Glomerular endothelial cell (primary cell): ENCODE data around the gene SACM1L. TPM values are rescaled to one million over a fixed set of nuclear protein-coding genes. Genes with fewer than 3 reads are reported as not detected.
A peak's percentile ranks its signal among the peaks of the same experiment; 100 is the strongest.

Experiments used
- DNase-seq: peaks from one replicate; pipeline ENCODE4 v3.0.0-alpha.2; 2011; ENCODE audit warnings: low read depth, low spot score; ENCODE audit errors: extremely low read depth
- total RNA-seq: library from RNA; depleted of rRNA; stranded (reverse); fragments of >200 nt; gene quantifications from 2 replicates; pipeline ENCODE4 v1.2.3, GENCODE V29; 2015

SACM1L gene, protein sequence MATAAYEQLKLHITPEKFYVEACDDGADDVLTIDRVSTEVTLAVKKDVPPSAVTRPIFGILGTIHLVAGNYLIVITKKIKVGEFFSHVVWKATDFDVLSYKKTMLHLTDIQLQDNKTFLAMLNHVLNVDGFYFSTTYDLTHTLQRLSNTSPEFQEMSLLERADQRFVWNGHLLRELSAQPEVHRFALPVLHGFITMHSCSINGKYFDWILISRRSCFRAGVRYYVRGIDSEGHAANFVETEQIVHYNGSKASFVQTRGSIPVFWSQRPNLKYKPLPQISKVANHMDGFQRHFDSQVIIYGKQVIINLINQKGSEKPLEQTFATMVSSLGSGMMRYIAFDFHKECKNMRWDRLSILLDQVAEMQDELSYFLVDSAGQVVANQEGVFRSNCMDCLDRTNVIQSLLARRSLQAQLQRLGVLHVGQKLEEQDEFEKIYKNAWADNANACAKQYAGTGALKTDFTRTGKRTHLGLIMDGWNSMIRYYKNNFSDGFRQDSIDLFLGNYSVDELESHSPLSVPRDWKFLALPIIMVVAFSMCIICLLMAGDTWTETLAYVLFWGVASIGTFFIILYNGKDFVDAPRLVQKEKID
- total RNA-seq = 18.1 and 27.8 TPM in 2 replicates

DNA sequence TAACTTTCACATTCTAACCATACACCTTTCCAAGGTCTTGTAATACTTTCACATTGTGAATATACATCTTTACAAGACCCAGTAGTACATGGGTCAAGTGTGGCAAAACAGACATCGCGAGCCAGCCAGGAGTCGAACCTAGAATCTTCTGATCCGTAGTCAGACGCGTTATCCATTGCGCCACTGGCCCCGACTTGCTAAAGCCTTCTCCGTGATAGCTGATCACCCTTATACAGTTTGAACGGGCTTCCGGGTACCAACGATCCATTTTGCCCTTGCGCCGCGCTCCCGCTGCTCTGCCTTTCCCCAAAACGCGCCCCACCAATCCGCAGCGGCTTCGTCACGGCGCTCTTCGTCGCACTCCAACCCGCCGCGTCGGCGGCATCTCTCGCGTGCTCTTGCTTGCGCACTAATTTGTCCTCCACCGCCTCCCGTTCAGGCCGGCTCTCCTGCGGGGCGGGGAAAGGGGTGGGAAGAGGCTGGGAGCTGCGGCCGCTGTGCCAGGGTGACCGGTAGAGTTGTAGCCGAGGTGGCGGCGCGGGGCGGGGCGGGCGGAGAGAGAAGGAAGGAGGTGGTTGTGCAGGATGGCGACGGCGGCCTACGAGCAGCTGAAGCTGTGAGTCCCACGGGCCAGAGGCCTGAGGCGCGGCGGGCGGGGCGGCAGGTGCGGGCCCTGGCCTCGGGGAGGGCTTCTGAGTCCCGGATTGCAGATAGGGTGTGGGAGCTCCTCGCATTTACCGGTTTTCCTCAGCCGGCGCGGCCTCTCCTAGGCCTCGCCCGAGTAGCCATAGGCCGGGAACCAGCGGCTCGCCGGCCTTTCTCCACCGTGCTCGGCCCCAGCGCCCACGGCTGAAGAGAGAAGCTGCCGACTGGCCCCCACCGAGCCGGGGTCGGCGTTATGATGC lies at the start of gene SACM1L:
Gene SACM1L (plus strand): TSS at position 515 of the 905 bp plus-strand sequence. CDS start 70 bp downstream, at position 585.
- DNase-seq = peak; percentile 88

- DNase-seq = no peak
These were observed 49.1 kb upstream of the SACM1L start for GRCh38 chr3:45640091-45640507.

DNA sequence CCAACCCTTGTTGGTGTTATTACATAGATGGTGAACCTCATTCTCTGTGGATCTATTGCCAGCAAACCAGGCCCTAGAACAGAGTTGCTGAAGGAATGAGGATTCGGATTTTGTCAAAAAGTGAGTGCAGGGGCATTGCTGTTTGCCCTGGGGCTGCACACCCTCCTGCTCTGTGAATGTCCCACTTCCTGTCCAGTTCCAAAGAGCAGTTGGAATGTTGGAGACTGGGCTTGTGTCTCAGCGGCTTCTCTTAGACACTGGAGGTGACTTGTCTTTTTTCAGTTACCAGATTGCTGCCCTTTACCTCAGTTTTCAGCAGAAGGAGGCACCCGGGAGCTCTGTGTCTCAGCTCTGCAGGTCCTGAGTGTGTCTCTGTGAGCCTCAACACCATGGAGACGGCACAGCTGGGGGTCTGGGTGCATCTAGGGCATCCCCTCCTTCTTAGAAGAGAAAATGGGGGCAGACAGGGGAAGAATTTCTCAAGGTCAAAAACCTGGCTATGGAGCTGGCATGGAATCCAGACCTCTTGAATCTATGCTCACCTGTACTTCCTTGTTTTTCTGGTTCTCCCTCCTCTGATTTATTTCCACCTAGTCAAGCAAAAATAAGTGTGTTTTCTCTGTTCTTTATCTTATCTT lies 48.4 kb upstream of the SACM1L start:
- DNase-seq = no peak

DNA sequence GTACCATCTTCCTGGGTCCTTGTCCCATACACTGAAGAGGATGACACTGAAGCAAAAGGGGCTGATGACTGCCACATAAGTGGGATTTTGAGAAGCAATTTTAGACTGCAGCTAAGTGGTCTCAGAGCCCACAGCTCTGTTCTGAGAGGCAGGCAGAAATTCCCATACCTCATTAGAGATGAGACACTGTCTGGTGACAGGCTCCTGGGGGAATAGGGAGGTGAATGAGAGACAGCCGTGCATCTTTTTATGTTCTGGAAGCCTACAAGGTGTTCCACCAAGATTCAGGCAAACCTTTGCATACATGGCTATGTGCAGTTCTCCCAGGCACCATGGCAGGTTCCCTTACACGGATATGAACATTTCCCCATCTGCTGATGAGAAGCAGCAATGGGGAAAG lies 47.4 kb upstream of the SACM1L start:
- DNase-seq = no peak

DNA sequence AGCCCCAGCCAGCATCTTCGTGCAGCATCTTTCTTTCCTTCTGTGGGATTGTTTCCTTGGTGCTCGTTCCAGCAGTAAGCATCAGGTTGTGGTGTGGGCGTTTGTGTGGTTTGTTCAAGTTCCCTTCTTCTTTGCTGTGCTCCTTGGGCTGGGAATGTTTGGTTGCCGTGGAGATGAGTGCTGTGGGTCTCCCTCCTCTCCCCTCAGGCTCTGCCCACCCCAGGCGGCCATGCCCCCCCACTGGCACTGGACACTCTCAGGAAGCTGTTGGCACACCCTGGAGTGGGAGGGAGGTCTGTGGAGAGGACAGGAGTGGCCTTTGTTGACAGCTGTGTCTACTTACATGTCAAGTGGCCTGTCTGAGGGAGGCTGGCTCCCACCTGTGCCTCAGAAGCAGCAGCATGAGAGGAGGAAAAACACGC lies 46.5 kb upstream of the SACM1L start:
- DNase-seq = no peak

DNA sequence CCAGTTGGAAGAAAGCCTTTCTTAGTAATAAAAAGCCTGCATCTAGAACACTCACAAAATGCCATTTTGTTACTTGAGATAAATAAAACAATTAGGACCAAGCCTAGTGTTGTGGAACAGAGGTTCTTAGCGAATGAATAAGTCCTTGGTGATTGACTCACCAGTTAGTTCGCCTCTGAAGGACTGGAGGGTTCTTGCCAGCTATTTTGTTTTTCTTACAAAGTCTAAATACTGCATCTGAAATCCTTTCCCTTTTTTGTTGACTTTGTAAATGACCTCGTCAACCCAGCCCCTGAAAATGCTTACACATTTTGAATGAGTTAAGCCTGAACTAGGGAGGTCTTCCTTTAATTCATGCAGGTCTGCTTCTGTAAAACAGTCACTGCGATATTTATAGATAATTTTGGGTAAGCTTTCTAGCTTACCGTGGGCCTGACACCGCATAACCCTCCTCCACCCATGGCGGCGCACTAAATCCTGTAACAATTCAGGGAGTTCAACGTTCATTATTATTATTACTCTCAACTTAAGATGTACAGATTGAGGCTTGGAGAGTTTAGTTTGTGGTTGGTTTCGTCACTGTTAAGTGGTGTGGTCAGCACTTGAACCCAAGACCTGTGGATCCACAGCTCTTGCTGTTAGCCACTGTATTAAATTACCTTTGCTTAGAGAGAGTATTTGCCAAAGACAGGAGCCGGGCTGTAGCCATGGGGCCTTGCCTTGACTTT lies 45.0 kb upstream of the SACM1L start:
- DNase-seq = no peak

DNA sequence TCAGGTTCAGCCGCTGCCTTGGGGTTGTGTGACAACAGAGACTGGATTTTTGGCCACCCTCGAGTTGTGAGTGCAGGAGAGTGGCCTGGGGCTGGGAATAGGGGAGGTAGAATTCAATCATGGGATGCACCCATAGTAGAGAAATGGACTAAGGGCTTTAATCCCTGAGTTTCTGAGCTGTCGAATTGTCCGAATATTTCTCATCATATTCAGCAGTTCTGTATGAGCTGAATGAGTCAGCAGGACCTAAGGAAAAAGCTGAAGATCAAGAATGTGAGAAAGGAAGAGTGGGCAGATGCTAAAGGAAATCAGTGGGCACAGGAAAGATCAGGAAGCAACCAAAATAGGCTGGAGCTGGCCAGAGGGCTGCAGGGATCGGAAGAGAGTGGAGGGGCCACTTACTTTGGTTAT lies 44.4 kb upstream of the SACM1L start:
- no peak for DNase-seq

DNA sequence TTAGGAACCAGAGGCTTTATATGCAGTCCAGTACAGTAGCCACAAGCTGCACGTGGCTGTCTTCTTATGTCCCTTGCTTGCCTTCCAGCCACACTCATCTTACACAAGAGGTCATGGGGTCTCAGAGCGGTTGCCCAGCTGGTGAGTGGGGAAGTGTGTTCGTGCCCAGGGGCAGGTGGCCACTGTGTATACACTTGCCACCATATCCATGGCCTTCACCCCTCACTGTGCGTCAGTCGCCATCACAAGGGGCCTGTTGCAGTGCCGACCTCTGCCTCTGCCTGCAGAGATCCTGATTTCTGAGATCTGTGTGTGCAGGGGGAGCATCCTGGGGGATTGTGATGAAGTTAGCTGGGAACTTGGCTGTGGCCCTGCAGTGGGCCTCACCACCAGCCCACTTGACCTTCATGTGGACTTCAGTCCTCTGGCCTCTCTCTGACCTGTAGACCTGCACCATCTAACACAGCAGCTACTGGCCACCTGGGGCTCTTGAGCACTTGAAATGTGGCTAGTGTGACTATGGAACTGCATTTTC lies 43.1 kb upstream of the SACM1L start:
- DNase-seq = no peak

DNA sequence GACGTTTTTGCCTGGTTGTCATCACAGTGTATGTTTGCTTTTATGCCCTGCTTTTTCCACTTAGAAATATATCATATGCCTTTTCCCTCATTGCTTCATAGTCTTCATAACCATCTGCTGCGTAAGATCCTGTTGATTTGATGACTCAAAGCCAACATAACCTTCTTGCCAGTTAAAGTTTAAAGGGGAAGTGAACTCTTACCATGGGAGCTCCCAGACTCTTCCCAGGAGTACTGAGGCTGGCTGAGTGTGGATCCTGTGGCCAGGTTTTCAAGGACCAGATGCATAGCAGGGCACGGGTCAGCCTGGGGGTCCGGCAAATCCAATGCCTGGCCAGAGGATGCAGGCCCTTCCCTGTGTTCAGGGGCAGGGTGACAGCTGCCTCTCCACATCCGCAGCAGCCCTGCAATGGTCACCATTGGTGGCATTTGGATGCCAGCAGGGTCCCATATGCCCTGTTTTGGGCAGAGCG lies 42.0 kb upstream of the SACM1L start:
- no peak for DNase-seq

DNA sequence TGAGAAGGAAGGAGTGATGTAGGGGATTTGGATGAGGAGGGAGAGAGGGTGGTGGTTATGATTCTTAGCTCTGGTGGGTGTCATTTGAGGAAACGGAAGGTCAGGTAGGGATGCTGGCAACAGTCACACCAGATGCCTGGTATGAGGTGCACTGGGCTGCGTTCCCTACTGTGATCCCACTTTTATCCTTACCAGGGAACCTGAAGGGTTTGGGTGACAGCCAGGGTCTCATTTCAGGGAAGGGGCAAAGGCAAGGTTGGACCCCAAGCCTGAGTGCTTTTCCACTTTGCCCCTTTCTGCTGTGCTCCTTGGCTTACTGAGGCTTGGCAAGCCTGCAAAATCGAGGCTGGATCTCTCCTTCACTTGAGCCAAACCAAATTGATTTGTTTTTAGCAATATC lies 36.0 kb upstream of the SACM1L start:
- DNase-seq = no peak

- DNase-seq = no peak
These were observed 34.7 kb upstream of the SACM1L start for GRCh38 chr3:45654397-45654944.

DNA sequence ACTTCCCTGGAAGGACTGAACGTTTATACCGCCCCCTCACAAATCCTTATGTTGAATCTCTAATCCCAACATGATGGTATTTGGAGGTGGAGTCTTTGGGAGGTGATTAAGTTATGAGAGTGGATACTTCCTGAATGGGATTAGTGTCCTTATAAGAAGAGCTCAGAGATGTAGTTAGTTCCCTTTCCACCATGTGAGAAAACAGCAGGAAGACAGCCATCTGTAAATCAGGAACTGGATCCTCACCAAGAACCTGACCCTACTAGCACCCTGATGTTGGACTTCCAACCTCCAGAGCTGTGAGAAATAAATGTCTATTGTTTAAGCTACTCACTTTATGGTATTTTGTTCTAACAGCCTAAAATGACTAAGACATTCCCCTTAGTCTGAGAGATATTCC lies 33.3 kb upstream of the SACM1L start:
- DNase-seq = no peak

DNA sequence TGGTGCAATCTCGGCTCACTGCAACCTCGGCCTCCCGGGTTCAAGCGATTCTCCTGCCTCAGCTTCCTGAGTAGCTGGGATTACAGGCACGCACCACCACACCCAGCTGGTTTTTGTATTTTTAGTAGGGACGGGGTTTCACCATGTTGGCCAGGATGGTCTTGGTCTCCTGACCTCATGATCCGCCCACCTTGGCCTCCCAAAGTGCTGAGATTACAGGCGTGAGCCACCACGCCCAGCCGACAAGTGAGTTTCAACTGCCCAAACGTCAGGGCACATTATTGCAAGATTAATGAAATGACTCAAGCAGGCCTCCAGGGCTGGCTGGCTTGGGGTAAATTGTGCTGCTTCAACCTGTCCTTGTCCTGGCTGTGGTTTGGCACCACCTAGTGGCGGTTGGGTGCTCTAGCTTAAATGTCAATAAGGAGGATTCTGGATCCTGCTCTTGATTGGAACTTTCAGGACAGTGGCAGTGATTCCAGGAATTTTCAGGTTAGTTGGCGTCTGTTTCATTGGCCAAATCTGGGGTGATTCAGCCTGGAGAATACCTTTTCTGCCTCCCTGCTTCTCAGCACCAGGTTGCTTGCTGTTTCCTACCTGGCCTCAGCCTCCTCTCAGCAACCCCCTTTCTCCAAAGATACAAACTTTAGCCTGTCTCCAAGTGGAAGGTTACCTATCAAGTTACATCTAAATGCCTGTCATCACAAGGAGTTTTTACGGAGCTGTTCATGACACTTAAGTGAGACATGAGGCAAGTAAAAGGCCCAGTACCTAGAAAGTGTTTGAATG lies 32.4 kb upstream of the SACM1L start:
- peak; percentile 93 for DNase-seq

- DNase-seq = no peak
These were observed 31.3 kb upstream of the SACM1L start for GRCh38 chr3:45657853-45658252.

DNA sequence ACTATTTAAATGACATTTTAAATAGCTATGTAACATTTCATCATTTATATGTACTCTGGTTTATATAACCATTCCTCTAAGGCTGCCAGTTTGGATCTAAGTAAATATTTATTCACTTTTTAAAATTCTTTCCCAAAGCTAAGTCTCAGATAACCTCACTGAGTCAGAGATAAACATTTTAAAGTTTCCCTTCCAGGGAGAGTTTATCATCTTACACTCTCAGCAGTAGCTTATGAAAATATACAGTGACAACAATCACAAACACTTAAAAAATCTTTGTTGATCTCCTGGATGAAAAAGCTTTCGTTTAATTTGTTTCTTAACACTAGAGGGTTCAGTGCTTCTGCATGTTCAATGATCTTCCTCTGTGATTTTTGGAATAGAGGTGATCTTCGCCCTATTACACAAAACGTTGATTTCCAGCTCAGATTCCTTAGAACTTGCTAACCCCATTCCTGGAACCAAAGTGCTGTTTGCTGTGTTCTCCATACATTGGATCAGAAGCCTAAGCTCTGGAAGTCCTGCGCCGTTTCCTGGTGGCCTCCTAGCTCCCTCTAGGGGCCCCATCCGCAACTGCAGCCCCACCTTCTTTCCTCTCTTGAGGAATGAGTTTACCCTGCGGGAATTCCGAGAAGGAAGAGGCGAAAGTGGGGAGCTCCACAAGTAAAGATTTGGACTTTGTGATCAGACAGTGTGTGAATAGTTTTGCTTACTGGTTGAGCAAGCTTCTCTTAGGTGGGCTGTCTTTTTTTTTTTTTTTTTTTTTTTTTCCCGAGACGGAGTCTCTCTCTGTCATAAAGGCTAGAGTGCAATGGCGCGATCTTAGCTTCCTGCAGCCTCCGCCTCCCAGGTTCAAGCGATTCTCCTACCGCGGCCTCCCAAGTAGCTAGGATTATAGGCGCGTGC lies 29.3 kb upstream of the SACM1L start:
- no peak for DNase-seq

DNA sequence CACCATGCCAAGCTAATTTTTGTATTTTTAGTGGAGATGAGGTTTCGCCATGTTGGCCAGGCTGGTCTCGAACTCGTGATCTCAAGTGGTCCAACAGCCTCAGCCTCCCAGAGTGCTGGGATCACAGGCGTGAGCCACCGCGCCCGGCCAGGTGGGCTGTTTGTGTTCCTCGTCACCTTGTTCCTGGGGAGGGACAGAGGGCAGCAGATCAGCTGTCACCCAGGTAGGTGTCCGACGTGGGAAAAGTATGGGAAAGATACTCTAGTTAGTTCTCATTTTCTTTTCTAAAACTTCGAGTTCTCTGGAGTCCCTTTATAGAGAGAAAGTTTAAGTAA lies 28.7 kb upstream of the SACM1L start:
- DNase-seq = no peak

DNA sequence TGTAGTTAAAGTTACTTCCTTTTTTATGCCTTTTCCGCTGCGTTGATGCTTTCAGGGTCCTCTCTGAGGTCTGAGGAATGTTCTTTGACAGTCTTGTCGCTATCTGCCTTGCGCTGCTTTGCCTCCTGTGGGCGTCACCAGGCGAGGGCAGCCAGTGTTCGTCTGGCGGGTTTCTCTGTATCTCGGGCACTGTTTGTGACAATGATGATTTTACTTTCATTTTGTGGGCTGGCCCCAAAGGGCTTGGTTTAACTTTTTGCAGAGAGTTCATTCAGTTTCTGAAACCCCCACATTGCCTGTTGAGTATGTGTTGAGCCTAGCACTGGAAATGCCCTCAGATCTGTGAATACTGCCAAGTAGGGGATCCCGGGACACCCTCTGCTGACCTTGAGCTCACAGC lies 24.6 kb upstream of the SACM1L start:
- DNase-seq = no peak

DNA sequence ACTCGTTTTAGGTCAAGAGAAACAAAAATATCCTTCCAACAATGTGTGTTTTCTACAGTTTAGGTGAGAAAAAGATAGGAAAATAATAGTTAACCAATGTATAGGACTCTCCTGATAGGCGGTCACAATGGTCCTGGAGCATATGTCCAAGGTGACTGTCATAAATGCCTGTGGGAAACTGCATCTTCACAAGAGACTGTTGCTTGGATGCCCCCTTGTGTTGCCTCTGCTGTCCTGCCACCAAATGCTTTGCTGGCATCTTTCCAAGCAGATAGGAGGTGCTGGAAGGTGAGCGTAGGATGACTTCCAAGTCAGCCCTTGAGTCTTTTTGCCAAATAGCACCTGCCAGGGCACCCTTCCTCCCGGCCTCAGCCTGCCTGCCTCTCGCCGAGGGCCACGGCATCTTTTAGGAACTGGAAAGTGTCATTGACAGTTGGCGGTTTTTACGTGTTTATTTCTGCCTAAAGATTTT lies 24.1 kb upstream of the SACM1L start:
- no peak for DNase-seq
